HG03196 (cell line): Measurements from ENCODE around the gene ZNF532.
"Not testable (repeated sequence)": the region's sequence is repeated elsewhere in the genome, so short reads cannot be mapped to it uniquely, and the experiment has no call there.

ENCODE experiments used
- ATAC-seq: cut with Tn5 transposase; IDR thresholded peaks from one replicate; pipeline ENCODE4 v1.9.1; 2021; ENCODE audit not compliant: unreplicated experiment

ZNF532 gene

DNA sequence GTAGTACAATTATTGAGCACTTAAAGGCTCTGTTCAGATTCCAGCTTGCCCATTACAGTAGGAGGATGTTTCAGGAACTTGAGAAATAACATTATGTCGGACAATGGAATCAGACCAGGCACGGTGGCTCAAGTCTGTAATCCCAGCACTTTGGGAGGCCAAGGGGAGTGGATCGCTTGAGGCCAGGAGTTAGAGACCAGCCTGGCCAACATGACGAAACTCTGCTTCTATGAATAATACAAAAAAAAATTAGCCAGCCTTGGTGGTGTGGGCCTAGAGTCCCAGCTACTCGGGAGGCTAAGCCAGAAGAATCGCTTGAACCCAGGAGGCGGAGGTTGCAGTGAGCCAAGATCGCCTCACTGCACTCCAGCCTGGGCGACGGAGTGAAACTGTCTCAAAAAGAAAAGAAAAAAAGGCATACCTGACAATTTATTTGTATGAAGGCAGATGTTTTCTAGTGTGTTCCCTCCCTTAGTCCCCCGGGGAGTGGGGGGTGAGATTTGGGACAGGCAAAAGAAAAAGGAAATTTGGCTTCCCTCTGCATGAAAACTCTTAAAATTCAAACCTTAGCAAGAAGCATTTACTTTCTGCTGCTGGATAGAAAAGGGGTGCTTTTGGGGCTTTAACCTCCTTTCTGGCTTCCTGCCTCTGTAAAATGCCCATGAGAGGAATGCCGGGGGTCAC, 13.7 kb upstream of the ZNF532 start:
- no peak for ATAC-seq

DNA sequence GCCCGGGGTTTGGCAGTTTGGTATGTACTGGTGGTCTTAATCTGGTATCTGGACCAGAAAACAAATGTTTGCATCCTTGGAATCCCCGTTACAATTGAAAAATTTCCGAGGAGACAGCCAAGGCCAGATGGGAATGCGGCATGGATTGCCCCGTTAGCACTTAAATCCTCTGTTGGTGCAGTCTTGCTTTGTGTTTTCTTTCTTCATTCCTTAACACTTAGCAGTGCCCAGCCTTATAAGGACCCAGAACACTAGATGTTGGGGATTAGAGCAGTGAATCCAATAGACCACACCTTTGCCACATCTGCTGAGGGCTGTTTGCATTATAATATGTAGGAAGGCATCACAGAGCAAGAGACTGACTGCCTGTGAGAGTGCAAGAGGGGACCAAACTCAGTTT, 12.8 kb upstream of the ZNF532 start:
- no peak for ATAC-seq

DNA sequence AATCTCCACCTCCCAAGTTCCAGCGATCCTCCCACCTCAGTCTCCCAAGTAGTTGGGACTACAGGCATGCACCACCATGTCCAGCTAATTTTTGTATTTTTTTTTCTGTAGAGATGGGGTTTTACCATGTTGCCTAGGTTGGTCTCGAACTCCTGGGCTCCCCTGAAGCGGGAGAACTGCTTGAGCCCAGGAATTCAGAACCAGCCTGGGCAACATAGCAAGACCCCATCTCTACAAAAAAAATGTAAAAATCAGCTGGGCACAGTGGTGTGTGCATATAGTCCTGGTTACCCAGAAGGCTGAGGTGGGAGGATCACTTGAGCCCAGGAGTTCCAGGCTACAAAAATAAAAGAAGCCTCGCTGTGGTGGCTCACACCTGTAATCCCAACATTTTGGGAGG, 12.0 kb upstream of the ZNF532 start:
- no peak for ATAC-seq

DNA sequence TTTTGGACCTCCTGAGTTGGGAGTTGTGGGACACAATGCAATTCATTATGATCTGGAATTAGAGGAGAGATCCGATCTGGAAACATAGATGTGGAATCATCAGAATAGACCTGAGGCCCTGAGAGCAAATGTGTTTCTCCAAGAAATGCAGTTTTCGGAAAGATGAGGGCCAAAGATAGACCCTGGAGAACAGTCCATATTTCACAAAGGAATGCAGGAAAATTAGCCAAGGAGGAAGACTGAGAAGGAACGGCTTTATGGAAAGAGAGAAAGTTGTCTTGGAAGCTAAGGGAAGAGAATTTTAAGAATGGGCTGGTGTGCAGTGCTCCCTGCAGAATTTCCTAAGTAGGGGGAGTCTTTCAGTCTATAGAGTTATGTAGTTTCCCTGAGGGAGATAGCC, 11.1 kb upstream of the ZNF532 start:
- ATAC-seq: no peak

DNA sequence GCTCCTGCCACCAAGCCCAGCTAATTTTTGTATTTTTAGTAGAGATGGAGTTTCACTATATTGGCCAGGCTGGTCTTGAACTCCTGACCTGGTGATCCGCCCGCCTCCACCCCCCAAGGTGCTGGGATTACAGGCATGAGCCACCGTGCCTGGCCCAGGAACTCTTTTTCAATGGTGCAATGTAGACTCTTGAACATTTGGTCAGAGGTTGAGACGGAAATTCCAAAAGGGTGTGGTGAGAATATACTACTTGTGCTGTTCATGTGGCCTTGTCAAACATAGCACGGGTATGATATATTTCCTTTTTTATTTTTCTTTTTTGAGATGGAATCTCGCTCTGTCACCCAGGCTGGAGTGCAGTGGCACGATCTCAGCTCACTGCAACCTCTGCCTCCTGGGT, 9.2 kb upstream of the ZNF532 start:
- ATAC-seq: not testable (repeated sequence)

DNA sequence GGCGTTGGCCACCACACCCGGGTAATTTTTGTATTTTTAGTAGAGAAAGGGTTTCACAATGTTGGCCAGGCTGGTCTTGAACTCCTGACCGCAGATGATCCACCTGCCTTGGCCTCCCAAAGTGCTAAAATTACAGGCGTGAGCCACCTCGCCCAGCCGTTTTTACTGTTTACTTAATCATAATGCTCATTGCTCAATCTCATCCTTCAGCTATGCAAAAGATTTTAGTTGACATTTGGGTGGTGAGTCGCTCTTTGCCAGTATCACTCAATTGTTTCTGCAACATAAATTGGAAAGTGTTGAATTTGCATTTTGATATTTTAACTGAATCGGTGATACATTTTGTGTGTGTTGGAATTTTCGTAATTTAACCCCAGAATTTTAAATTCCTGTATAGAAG, 7.8 kb upstream of the ZNF532 start:
- no peak for ATAC-seq

DNA sequence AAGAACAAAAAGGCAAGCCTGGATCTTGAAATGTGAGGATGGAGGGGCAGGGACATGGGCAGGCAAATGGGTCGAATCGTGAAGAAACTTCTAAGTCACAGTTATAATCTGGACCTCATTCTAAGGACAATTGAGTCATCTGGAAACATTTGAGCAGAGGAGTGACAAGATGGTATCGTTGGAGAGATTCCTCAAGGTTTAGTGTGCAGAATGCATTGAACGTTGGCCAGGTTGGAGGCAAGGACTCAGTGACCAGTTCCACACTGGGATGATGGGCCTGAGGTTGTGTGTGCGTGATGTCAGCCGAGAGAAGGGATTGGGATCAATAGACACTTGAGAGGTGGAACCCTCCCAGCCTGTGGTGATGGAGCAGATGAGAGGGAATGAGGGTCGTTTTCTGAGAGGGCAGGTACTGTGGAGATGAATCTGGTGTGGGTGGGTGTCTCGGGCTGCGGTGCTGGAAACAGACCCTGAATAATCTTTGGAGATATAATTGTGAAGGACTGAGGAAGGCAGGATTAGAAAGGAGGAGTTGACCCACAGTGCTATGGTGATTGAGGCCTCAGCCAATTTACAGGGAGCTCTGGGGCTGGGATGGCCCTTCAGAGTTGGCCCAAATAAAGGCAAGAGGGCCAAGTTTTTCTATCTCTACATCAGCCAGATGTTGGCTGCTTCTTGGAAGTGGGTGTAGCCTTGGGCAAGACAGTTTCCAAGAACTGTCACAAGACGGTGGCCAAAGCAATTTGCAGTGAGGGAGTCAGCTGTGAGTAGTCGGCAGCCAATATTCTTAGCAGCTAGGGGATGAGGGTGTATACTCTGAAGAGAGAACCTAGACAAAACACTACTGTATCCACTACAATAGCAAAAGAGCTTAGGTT, 5.8 kb upstream of the ZNF532 start:
- ATAC-seq: no peak

DNA sequence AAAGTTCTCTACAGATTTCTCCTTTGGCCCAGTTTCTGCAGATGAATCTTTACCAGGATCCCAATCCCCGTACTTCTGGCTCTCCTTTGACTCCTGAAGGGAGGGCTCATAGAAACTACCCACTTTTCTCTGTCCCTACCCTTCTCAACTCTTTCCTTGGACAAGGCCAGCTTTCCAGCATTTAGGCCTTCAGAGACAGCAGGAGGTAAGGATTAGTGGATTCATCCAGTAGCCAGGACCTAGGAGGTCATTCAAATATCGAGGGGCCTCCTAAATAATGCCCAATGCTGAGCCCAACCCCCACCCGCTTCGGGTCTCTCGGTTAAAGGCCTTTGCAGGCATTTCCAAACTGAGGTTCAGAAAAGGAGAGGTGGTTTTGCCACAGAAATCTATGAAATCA, 4.8 kb upstream of the ZNF532 start:
- ATAC-seq: no peak

DNA sequence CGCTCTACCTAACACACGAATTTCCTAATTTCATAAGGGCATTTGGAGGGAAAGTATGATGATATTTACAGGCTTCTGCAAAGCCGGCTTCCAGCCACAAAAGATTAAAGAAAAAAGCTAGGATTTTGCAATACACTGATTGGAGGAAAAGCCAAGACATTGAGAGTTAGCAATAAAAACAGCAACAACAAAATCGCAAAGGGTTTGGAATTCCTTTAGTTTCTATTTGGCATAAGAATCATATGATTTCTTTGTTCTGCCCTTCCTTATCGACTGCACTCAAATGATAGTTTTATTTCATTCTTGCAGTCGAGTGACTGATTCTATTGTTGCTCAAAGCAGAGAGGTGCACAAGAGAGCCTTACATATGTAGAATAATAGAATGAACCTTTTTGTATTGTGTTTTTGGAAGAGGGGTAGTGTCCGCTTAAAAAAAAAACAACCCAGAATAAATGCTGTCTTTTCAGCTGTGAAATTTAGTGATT, 3.9 kb upstream of the ZNF532 start:
- no peak for ATAC-seq

DNA sequence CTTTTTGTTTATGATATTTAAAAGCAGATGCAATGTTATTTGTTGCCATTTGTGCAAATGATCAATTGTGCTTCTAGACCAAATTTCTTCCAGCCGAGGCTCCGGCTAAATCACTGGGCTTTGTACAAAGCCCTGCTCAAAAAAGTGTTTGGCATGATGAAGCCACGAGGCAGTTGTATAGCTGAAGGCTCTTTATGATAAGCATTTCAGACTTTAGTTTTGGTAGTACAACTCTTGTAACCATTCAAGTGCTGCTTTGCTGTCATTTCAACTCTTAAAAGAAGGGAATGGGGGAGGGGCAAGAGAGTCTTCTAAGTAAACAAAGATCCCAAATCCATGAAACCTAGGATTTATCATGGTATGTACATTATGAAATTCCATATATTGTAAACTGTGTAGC, 3.3 kb upstream of the ZNF532 start:
- no peak for ATAC-seq

DNA sequence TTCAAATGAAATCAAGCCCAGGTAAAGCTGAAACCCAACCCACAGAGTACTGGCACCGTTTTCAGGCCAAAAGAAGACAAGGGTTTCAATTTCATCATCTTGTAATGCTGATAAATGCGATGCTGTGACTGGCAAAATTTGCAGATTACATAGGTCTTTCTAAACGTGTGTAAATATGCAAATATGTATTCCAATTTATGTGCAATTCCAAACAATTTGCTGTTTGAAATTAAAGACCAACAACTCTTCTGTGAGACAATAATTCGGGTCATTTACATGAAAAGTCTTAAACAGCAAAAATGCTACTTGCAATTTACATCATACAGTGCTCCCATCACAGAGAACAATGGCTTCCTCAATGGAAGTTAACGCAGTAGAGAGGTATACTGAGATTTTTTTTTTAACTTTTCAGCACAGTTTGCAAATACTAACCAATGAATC, 2.8 kb upstream of the ZNF532 start:
- no peak for ATAC-seq

DNA sequence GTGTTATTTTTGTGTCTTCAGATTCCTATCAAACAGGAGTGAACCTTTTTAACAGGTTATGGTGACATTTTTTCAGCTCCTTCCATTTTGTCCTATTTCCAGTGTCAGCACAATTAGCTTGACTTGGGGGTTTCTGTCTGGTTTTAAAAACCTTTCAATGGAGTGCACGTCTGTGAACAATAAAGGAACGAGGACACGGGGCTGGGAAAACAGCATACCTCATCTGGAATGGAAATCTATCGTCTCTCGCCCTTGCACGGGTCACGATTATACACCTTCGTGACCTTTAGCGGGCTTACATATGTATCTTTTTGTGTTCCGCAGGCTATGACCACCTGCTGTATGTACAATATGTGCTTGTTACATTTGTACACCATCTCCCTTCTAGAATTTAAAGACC, 2.3 kb upstream of the ZNF532 start:
- no peak for ATAC-seq

DNA sequence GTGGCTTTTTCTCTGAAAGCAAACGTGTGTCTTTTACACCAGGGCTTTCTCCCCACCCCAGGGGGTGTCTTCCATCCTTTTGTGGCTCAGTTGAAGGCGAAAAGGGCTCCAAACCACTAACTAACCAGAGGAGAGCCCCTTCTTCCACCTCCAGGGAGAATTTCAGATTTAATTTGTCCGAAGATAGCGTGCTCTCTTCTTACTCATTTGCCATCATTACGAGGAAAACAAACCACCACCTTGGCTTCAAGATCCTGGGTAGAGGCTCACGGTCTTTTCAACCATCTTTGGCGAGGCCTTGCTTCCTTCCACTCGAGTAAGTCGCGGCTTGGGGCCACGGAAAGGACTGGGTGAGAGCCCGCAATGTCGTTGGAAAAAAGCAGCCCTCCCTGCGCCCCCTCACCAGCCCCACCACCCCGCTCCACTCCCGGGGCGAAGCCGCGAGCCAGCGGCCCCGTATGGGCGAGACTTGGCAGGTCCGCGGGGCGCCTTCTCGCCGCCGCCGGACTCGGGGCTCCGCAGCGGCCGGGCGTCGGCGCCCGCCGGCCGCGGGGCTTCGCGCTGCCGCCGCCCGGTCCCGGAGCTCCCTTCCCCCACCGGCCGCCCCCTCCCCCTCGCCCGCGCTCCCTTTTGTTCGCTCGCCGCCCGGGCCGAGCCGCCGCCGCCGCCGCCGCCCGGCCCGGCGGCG, 1.7 kb upstream of the ZNF532 start:
- no peak for ATAC-seq

DNA sequence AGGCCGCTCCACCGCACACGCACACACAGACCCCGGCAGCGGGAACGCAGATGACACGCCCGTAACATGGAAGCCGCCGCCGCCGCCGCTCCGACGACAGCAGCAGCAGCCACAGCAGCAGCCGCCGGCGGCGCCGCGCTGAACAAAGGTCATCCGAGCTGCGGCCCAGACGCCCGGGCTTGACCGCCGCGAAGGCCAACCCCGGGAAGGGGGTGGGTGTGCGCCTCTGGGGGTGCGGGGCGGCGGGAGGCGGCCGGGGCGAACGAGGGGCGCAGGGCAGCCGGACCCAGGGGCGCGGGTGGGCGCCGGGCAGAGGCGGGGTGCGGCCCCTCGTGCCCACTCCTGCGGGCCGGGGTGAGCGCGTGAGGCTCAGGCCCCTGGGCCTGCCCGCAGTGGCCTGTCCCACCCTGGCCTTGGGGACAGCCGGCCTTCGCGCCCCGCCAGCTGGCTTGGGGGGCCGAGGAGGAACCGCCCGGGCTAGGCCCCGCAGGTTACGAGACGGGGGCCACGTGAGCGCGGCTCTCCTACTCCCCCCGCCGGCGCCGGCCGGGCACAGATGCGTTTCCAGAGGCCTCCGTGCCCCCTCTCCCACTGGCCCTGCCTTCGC, 1.0 kb upstream of the ZNF532 start:
- no peak for ATAC-seq

DNA sequence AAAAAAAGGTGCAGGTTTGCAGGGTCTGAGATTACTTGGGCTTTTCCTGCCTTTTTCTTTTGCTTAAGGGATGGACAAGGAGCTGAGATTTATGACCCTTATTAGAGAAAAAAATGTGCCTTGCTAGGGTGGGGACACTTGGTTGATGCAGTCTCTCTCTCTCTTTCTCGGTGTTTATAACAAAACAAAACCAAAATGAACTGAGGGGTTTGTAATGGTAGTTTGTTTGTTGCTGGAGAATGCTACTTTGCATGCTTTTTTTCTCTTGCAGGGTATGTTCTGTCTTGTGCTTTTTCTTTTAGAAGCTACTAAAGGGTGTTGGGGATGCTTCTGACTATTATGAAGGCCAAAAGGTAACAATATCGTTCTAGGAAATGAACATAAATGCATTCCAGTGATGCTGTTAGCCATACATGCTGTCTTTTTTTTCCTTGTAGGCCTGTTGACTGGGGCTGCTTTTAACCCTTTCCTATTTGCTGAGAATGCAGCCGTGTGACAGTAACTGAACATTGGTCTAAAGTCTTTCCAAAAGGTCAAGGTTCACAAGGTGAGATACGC, 435 bp downstream of the ZNF532 start:
- ATAC-seq: no peak

DNA sequence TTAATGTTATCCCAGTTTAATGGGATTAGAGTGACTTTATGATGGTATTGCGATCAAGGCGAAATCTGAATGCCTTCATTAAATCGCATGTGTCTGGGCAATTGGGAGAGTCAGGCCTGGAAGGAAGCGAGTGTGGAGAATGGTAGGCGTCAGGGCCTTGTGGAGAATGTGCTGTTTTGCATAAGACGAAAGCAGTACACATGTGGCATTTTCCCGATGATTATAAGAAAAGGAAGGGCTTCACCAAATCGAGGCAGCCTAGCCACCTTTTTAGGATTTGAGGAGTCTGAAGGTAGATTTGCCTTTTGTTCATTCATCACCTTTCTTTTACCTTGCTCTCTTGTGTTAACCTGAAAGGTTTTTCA, 1.0 kb downstream of the ZNF532 start:
- ATAC-seq: no peak

DNA sequence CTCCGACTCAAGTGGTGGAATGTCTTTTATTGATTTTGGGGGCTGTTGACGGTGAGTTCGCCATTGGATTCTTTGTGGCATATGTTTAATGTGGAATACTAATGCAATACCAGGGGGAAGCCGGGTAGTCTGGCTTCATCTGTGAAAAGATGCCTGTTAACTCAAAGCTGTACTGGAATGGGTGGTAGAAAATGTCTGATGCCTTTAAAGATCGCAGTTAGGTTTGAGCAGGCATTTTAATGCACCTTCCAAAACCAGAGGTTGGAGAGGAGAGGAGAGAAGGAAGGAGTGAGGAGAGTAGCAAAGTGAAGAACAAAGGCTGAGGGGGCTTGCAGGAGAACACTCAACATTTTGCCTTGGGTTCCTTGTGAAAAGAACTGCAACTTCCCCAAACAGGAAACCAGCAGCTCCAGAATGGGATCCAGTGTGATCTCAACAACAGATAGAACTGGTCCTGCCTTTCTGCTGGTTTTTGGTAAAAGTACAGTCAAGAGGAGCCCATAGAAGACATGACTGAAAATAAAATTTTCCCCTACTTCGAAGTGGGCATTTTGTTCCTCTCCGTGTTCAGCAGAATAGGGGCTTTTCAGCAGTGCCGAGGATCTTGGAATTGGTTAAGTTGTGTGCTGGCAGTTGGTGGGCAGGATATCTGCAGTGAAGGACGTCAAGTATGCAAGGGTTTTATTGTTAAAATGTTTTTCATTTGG, 1.5 kb downstream of the ZNF532 start:
- ATAC-seq: no peak

DNA sequence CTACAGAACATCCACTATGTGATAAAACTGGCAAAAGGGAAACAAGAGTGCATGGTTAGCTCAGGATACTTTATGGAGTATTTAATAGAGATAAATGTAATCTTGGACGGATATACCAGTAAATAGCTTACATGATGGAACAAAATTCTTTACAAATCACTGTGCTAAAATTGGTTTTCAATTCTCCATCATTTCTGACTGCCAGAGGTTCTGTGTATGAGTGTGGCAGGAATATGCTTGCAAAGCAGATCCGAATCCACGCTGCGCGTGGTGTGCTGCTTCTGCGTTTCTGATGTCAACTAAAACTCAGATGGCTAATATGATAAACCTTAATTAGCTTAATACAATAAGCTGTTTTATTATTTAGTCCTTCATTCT, 2.1 kb downstream of the ZNF532 start:
- no peak for ATAC-seq

DNA sequence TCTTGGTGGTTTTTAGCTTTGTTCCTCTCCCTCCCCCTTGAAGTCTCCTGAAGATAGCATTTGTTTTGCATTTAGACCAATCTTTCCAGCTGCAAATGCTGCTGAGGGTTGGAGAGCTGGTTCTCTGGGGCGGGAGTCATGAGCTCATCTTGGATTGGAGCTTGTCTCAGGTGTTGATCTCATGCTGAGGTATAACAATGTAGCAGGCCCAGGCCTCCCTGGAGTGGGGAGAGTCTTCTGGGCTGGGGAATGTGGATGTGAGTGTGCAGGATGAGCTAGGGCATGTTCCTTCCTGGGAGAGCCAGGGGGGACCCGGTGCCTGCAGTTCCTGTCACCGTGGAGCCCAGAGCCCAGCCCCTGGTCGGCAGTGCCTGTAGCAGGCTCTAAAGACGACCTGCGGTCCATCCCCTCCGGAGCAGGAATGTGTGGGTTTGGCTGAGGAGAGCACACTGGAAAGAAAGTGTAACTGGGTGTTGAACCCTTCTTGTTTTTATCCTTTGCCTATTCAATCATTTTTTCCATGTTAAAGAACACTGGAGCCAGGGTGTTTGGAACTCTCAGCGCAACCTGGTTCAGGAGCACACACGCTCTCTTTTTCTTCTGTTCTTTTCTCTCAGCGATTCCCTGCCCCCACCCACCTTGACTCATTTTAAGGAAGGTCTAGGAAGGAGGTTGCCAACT, 2.7 kb downstream of the ZNF532 start:
- no peak for ATAC-seq

DNA sequence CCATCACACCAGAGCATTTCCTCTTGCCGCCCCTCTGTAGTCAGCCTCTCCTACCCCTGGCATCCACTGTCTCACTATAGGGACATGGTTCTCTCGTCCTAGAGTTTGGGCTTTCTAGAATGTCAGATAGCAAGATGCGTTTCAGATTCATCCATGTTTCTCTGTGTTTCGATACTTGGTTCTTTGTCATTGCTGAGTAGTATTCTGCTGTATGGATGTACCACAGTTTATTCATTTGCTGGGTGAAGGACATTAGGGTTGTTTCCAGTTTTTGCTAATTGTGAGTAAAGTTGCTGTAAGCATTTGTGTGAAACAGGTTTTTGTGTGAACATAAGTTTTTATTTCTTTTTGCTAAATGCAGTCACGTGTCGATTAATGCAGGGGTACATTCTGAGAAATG, 3.8 kb downstream of the ZNF532 start:
- ATAC-seq: no peak
